Suprapubic skin (tissue), 3 donors: ENCODE measurements around the gene GAB1.

Experiments
- POLR2AphosphoS5 ChIP-seq, 3 donors: sonication (generic); formaldehyde crosslinking; IDR thresholded peaks; one replicate each; pipeline ENCODE4 v1.6.1; 2017; ENCODE audit warnings: antibody characterized with exemption in 3 of 3
- TF ChIP-seq, protein P1 (sequence below), 2 donors: fragments of 200-600 bp in 1 of 2; fragments of 450-650 bp in 1 of 2; sonication (generic) in 1 of 2; IDR thresholded peaks; one replicate each; pipeline ENCODE4 v1.5.1; 2016 to 2019; ENCODE audit warnings: antibody characterized with exemption in 2 of 2, mild to moderate bottlenecking in 1 of 2, moderate library complexity in 1 of 2

DNA sequence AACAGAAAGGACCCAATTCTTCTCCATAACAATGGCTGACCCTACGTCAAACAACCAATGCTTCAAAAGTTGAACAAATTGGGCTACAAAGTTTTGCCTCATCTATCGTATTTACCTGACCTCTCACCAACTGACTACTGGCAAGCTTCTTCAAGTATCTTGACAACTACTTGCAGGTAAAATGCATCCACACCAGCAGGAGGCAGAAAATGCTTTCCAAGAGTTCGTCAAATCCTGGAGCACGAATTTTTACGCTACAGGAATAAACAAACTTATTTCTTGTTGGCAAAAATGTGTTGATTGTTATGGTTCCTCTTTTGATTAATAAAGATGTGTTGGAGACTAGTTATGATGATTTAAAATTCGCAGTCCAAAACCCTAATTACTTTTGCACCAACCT is 6.7 kb upstream of the GAB1 start:
- TF ChIP-seq, protein P1, sequence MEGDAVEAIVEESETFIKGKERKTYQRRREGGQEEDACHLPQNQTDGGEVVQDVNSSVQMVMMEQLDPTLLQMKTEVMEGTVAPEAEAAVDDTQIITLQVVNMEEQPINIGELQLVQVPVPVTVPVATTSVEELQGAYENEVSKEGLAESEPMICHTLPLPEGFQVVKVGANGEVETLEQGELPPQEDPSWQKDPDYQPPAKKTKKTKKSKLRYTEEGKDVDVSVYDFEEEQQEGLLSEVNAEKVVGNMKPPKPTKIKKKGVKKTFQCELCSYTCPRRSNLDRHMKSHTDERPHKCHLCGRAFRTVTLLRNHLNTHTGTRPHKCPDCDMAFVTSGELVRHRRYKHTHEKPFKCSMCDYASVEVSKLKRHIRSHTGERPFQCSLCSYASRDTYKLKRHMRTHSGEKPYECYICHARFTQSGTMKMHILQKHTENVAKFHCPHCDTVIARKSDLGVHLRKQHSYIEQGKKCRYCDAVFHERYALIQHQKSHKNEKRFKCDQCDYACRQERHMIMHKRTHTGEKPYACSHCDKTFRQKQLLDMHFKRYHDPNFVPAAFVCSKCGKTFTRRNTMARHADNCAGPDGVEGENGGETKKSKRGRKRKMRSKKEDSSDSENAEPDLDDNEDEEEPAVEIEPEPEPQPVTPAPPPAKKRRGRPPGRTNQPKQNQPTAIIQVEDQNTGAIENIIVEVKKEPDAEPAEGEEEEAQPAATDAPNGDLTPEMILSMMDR (IDR thresholded peaks at IDR 0.05): no peak
- no peak for TF ChIP-seq POLR2AphosphoS5 (IDR thresholded peaks at IDR 0.05)
